H9 (cell line): ENCODE data around the gene KIAA1614. TPM values are rescaled to one million over a fixed set of nuclear protein-coding genes. Genes with fewer than 3 reads are reported as not detected.
A peak's percentile ranks its signal among the peaks of the same experiment; 100 is the strongest.

Source experiments
- DNase-seq: peaks from one replicate; pipeline ENCODE4 v3.0.0-alpha.2; 2017
- H2AFZ ChIP-seq: one replicate; pipeline ENCODE4 v1.6.1; 2013; ENCODE audit warnings: mild to moderate bottlenecking, low read length, control low read depth, moderate library complexity
- H2AK5ac ChIP-seq: 2 replicates; pipeline ENCODE4 v1.6.1; 2013; ENCODE audit warnings: low read length, control low read depth, mixed read lengths; ENCODE audit not compliant: insufficient read length
- H2BK120ac ChIP-seq: one replicate; pipeline ENCODE4 v1.6.1; 2013; ENCODE audit warnings: low read depth, mild to moderate bottlenecking, low read length, control low read depth, inconsistent platforms; ENCODE audit not compliant: poor library complexity, severe bottlenecking
- H2BK12ac ChIP-seq: 2 replicates; pipeline ENCODE4 v1.6.1; 2013; ENCODE audit warnings: low read length, control low read depth, mixed read lengths, low read depth; ENCODE audit not compliant: insufficient read length
- H2BK15ac ChIP-seq: 2 replicates; pipeline ENCODE4 v1.6.1; 2013; ENCODE audit warnings: low read depth, low read length, control low read depth
- H2BK20ac ChIP-seq: one replicate; pipeline ENCODE4 v1.6.1; 2013; ENCODE audit warnings: low read depth, mild to moderate bottlenecking, low read length, control low read depth, inconsistent platforms; ENCODE audit not compliant: poor library complexity, severe bottlenecking
- H2BK5ac ChIP-seq: 2 replicates; pipeline ENCODE4 v1.6.1; 2013; ENCODE audit warnings: low read length, control low read depth, mixed read lengths; ENCODE audit not compliant: insufficient read length
- H3K14ac ChIP-seq: 2 replicates; pipeline ENCODE4 v1.6.1; 2013; ENCODE audit warnings: low read length, control low read depth; ENCODE audit not compliant: insufficient read depth
- H3K18ac ChIP-seq: 2 replicates; pipeline ENCODE4 v1.6.1; 2013; ENCODE audit warnings: low read depth, mild to moderate bottlenecking, mixed read lengths, low read length, control low read depth; ENCODE audit not compliant: insufficient read length
- H3K23ac ChIP-seq: 2 replicates; pipeline ENCODE4 v1.6.1; 2013; ENCODE audit warnings: low read length, control low read depth, mixed read lengths, low read depth; ENCODE audit not compliant: insufficient read length
- H3K23me2 ChIP-seq: 2 replicates; pipeline ENCODE4 v1.6.1; 2013; ENCODE audit warnings: low read depth, mild to moderate bottlenecking, mixed read lengths, low read length, control low read depth; ENCODE audit not compliant: insufficient read length, poor library complexity, severe bottlenecking
- H3K27ac ChIP-seq: 2 replicates; pipeline ENCODE4 v1.5.1; 2013; ENCODE audit warnings: low read length, control low read depth, mixed read lengths, low read depth; ENCODE audit not compliant: insufficient read length
- H3K27me3 ChIP-seq: 2 replicates; pipeline ENCODE4 v1.6.1; 2013; ENCODE audit warnings: low read length, control low read depth, inconsistent platforms; ENCODE audit not compliant: insufficient read depth
- H3K4ac ChIP-seq: 2 replicates; pipeline ENCODE4 v1.6.1; 2013; ENCODE audit warnings: low read depth, mild to moderate bottlenecking, control low read depth, inconsistent platforms, low read length, moderate library complexity
- H3K4me1 ChIP-seq: 2 replicates; pipeline ENCODE4 v1.6.1; 2013; ENCODE audit warnings: low read length, control low read depth, inconsistent platforms; ENCODE audit not compliant: insufficient read depth
- H3K4me2 ChIP-seq: 2 replicates; pipeline ENCODE4 v1.6.1; 2013; ENCODE audit warnings: low read length, control low read depth, mixed read lengths; ENCODE audit not compliant: insufficient read length, insufficient read depth
- H3K56ac ChIP-seq: 2 replicates; pipeline ENCODE4 v1.6.1; 2013; ENCODE audit warnings: low read depth, mild to moderate bottlenecking, mixed read lengths, low read length, control low read depth; ENCODE audit not compliant: insufficient read length
- H3K79me1 ChIP-seq: 2 replicates; pipeline ENCODE4 v1.6.1; 2013; ENCODE audit warnings: low read depth, mild to moderate bottlenecking, moderate library complexity, low read length, control low read depth, inconsistent platforms; ENCODE audit not compliant: insufficient read depth, poor library complexity, severe bottlenecking
- H3K79me2 ChIP-seq: 2 replicates; pipeline ENCODE4 v1.6.1; 2013; ENCODE audit warnings: low read length, control low read depth, inconsistent platforms; ENCODE audit not compliant: insufficient read depth
- H3K9ac ChIP-seq: 2 replicates; pipeline ENCODE4 v1.6.1; 2013; ENCODE audit warnings: low read length, control low read depth, mixed read lengths; ENCODE audit not compliant: insufficient read length; ENCODE audit errors: extremely low read depth
- H3K9me3 ChIP-seq: one replicate; pipeline ENCODE4 v1.6.1; 2013; ENCODE audit warnings: low read depth, low read length, inconsistent platforms; ENCODE audit not compliant: control insufficient read depth
- H3T11ph ChIP-seq: one replicate; pipeline ENCODE4 v1.6.1; 2013; ENCODE audit warnings: mild to moderate bottlenecking, low read length, control low read depth, inconsistent platforms
- H4K20me1 ChIP-seq: one replicate; pipeline ENCODE4 v1.6.1; 2013; ENCODE audit not compliant: control insufficient read depth, insufficient read length, insufficient read depth
- H4K5ac ChIP-seq: 2 replicates; pipeline ENCODE4 v1.6.1; 2013; ENCODE audit warnings: low read depth, mild to moderate bottlenecking, mixed read lengths, low read length, control low read depth; ENCODE audit not compliant: insufficient read length
- H4K8ac ChIP-seq: replicated peaks from 2 replicates; pipeline ENCODE4 v1.6.1; 2013; ENCODE audit warnings: low read length, control low read depth, mixed read lengths, low read depth; ENCODE audit not compliant: insufficient read length
- H4K91ac ChIP-seq: 2 replicates; pipeline ENCODE4 v1.6.1; 2013; ENCODE audit warnings: low read depth, mild to moderate bottlenecking, moderate library complexity, mixed read lengths, low read length, control low read depth; ENCODE audit not compliant: insufficient read length
- H3K27ac Mint-ChIP-seq, 3 experiments: 2 replicates in 2 of 3; 3 replicates in 1 of 3; pipeline ENCODE4 v1.8.0; 2020 to 2021; ENCODE audit warnings: mixed read lengths in 3 of 3, mild to moderate bottlenecking in 1 of 3, moderate library complexity in 1 of 3
- H3K27me3 Mint-ChIP-seq: 2 replicates; pipeline ENCODE4 v1.8.0; 2021; ENCODE audit warnings: low read depth, mild to moderate bottlenecking, moderate library complexity, mixed read lengths
- H3K36me3 Mint-ChIP-seq, 3 experiments: 2 replicates in 2 of 3; 3 replicates in 1 of 3; pipeline ENCODE4 v1.8.0; 2020 to 2021; ENCODE audit warnings: low read depth in 3 of 3, mixed read lengths in 3 of 3; ENCODE audit not compliant: insufficient read depth in 1 of 3
- H3K4me1 Mint-ChIP-seq, 2 experiments: 2 replicates each; pipeline ENCODE4 v1.8.0; 2020; ENCODE audit warnings: mixed read lengths in 2 of 2
- H3K4me3 Mint-ChIP-seq, 2 experiments: 2 replicates in 1 of 2; 3 replicates in 1 of 2; pipeline ENCODE4 v1.8.0; 2020 to 2021; ENCODE audit warnings: mild to moderate bottlenecking in 2 of 2, mixed read lengths in 2 of 2, moderate library complexity in 1 of 2
- H3K9me3 Mint-ChIP-seq, 2 experiments: 2 replicates in 1 of 2; 3 replicates in 1 of 2; pipeline ENCODE4 v1.8.0; 2020; ENCODE audit warnings: mild to moderate bottlenecking in 2 of 2, mixed read lengths in 2 of 2, moderate library complexity in 1 of 2
- CTCF ChIP-seq: fragments of 200-600 bp; sonication (generic); conservative IDR thresholded peaks from 3 replicates; pipeline ENCODE4 v1.8.0; 2021; ENCODE audit warnings: antibody characterized with exemption, mild to moderate bottlenecking
- WGBS: extraction: QIAGEN DNeasy Blood & Tissue Kit; methylation state at CpG from one replicate; pipeline ENCODE4 v1.1.7; 2013; ENCODE audit warnings: missing lambda C conversion rate, low lambda C conversion rate, mixed read lengths; ENCODE audit not compliant: insufficient read length; ENCODE audit errors: extremely low coverage; 5-methylcytosine and 5-hydroxymethylcytosine counted together
- total RNA-seq: library from RNA; stranded (reverse); gene quantifications from 2 replicates; pipeline ENCODE4 v1.2.1, GENCODE V29; 2021

KIAA1614 gene
- total RNA-seq, 1 experiment from 2014 or later: 1.3 TPM

GRCh38 chr1:180927348-180927747, 14.7 kb downstream of the KIAA1614 start:
- H2BK5ac ChIP-seq: no peak overlapping the region
- H3K9me3 ChIP-seq: no peaks in the 10 kb centered on the region
- no peaks in the 10 kb centered on the region for H3K27me3 ChIP-seq
- no peak overlapping the region for H4K91ac ChIP-seq
- no peak overlapping the region for H2BK12ac ChIP-seq
- H3K9ac ChIP-seq: no peak overlapping the region
- peaks cover 0 to 6% (median 0%) of the 10 kb centered on the region in 3 experiments; a peak in 1 of 7 replicates for H3K36me3 Mint-ChIP-seq
- H3K79me2 ChIP-seq: no peaks in the 10 kb centered on the region
- H3K14ac ChIP-seq: no peak overlapping the region
- H3K27ac ChIP-seq: no peak overlapping the region
- no peak overlapping the region for H2BK15ac ChIP-seq
- peaks cover 54 to 59% of the 10 kb centered on the region in 2 experiments for H3K4me1 Mint-ChIP-seq
- H3K27ac Mint-ChIP-seq: peak overlapping the region in 1 of 3 experiments; percentile 15; a peak in 1 of 7 replicates
- no peak for DNase-seq
- H2AFZ ChIP-seq: no peak overlapping the region
- TF ChIP-seq CTCF: no peak
- H3K79me1 ChIP-seq: no peaks in the 10 kb centered on the region
- no peak overlapping the region for H3K23ac ChIP-seq
- no peak overlapping the region for H3K4me3 Mint-ChIP-seq
- H3K23me2 ChIP-seq: peaks cover 6% of the 10 kb centered on the region
- H3K27me3 Mint-ChIP-seq: no peaks in the 10 kb centered on the region
- WGBS: no CpG with 5 or more reads among the region's 13 CpGs
- H3K56ac ChIP-seq: no peak overlapping the region
- H3K4me2 ChIP-seq: no peak overlapping the region
- no peak overlapping the region for H3K4ac ChIP-seq
- H3K4me1 ChIP-seq: peaks cover 27% of the 10 kb centered on the region; the same call in 1 of the 2 replicates
- H4K20me1 ChIP-seq: no peaks in the 10 kb centered on the region
- H2BK120ac ChIP-seq: no peak overlapping the region
- no peak overlapping the region for H2AK5ac ChIP-seq
- H3K9me3 Mint-ChIP-seq: no peaks in the 10 kb centered on the region
- H4K8ac ChIP-seq: no peak overlapping the region
- no peak overlapping the region for H3K18ac ChIP-seq
- H3T11ph ChIP-seq: no peak overlapping the region
- no peak overlapping the region for H2BK20ac ChIP-seq
- H4K5ac ChIP-seq: no peak overlapping the region
